GM21528 (cell line): ENCODE data around the gene LHPP.
"Not testable (repeated sequence)": the region's sequence is repeated elsewhere in the genome, so short reads cannot be mapped to it uniquely, and the experiment has no call there.

Experiments used
- ATAC-seq: cut with Tn5 transposase; IDR thresholded peaks from one replicate; pipeline ENCODE4 v1.9.1; 2021; ENCODE audit warnings: mild to moderate bottlenecking, moderate library complexity; ENCODE audit not compliant: unreplicated experiment, low FRiP score

LHPP gene

GRCh38 chr10:124566981-124567835, 105.6 kb downstream of the LHPP start:
- no peak for ATAC-seq

DNA sequence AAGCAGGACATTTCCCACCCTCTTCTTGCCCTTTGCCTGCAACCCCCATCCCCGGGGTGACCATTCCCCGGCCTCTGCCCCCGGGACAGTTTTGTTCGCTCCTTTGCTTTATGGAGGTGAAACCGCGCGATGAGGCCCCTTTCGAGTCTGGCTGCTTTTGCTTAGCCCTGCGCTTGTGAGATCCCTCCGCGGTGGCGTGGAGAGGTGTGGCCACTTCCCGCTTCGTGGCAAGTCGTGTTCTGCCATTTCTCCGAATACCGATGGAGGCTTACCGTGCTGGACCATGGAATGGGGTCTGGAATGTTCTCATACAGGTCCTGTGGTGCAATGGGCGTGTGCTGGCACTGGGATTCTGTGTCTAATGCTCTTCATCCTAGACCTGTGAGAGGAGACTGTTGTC, 106.7 kb downstream of the LHPP start:
- ATAC-seq = no peak

- no peak for ATAC-seq
Measured at GRCh38 chr10:124568848-124569622, 107.4 kb downstream of the LHPP start.

DNA sequence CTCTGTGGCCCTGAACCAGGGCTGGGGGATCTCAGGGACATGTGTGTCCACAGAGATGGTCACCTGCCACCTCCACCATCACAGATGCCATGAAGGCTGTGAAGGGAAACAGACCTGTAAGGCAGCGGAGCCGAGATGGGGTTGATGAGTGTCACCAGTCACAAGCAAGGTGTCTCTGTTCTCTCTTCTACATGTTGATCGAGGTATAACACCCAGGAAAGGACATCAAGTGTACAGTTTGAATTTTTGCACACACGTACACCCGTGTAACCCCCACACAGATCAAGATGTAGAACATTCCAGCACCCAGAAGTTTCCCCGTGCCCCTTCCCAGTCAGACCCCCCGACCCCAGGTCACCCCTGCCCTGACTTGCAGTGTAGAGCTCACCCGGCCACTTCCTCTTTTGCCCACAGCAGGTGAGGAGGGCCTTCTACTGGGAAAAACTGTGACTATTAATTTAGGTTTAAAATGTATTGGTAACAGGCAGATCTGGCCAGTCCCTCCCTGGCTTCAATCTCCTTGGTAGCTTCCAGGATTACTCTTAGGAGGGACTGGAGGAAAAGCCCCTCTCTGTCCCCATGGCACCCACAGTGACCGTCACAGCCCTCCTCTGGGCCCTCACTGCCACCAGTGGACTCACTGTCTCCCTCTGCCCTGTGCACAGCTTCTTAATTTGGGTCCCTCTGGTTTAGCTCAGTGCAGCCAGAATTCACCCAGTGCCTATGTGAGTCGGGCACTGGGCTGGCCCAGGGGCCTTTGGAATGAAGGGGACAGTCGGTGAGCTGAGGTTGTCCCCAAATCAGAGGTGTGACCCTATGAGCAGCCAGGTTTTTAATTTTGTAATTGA, 108.2 kb downstream of the LHPP start:
- no peak for ATAC-seq

- ATAC-seq = no peak
Measured at GRCh38 chr10:124570646-124571045, 109.0 kb downstream of the LHPP start.

DNA sequence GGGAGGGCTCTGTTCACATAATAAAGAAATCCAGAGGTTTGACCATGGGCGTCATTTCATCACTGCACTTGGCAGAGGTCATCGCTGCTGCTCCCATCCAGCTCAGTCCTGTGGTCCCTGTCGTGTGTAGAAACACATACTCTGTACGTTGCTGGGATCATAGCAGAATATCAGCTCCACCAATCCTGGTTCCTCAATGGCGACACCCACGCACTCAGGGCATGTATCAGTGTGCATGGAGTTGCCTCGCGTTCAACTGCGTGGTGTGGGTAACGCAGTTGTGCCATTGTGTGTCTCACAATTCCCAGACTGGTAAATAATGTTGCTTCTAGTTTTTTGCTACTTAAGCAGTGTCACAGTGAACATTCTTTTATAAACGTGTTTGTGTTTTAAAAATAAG, 111.1 kb downstream of the LHPP start:
- ATAC-seq = no peak

DNA sequence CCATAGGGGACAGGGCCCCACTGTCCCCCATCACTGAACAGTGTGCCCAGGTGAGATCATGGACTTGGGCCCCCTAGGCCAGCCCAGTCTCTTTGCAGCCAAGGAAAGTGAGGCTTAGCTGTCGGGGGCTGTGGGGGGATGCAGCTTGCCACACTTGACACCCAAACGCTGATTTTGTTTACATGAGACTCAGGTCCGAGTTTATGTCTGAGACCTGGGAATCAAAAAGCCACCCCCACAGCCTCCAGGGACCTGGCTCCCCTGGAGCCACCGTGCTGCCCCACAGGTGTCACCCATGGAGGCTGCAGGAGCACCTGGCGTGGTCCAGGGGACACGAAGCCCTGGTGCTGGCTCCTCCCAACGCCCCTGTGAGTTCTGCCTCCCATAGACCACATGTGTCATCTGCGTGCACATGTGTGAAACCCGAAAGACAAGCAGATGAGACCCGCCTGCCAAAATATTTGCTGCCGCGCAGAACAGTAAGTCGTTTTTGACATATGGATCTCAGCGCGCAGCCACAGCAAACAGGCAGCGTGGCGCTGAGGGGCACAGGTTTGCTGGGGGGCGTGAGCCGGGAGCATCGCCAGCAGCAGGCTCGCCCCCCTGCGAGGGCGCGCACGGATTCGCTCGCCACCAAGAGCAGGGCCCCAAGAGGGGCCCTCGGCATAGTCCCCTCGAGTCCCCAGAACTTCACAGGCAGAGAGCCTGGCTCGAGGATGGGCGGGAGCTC, 112.3 kb downstream of the LHPP start:
- no peak for ATAC-seq

DNA sequence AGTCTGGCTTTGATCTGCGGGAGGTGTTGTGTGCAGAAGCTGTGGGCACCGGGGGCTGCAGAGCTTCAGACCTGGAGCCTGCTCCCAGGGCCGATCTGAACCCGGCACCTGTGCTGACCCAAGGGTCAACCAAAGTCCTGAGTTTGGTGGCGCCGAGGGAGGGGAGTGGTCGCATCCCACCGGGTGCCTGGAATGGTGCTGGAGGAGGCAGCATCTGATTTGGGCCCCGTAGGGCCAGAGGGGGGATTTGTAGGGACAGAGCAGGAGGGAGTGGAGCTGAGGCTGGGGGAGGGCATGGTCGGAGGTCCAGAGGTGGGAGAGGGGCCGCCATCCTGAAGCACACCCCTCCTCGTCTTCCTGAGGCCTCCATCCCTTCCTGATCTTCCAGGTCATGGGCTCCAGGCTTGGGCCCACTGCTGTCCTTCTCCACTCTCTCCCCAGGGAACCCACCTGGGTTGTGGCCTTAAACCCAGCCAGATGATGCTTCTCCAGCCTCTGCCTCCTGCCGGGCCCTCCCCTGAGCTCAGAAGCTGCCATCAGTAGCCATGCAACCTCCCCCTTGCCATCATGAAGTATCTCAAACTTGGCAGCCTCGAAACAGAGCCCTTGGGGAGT, 112.9 kb downstream of the LHPP start:
- no peak for ATAC-seq

- ATAC-seq = no peak
Measured at GRCh38 chr10:124575107-124576035, 113.7 kb downstream of the LHPP start.

DNA sequence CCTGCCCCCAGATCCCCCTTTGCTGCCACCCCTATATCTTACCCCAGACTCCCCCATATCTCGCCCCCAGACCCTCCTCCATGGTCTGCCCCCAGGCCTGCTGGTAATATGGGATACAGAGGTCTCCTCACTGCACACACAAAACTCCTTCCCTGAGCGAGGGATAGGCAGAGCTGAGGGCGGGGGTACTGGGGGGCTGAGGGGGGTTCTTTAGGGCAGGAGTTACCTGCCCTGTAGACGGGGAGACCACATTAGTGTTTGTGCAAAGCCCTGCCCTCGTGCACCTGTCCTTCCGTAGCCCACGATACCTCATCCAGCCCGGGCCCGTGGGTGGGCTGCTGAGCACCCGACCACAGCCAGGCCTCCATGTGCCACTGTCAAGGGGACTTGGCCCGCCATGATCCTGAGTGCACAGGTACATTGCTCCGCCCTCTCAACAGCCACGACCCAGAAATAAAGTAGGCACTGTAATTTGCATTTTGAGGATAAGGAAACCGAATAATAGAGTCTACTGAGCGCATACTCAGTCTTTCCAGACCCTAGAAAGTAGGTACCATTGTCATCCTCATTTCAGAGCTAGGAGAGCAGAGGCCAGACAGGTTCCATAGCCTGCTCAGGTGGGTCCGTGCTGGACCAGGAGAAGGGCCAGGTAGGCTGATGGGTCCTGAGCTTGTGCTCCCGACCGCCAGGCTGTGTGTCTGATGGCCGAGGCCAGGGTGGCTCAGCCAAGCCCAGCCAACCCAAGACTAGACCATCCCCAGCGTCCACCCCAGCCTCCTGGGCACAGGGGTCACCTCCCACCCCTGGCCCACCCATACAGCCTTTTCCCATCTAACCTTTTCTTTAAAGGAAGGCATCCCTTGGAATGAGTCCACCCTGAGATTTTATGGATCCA, 115.2 kb downstream of the LHPP start:
- no peak for ATAC-seq

DNA sequence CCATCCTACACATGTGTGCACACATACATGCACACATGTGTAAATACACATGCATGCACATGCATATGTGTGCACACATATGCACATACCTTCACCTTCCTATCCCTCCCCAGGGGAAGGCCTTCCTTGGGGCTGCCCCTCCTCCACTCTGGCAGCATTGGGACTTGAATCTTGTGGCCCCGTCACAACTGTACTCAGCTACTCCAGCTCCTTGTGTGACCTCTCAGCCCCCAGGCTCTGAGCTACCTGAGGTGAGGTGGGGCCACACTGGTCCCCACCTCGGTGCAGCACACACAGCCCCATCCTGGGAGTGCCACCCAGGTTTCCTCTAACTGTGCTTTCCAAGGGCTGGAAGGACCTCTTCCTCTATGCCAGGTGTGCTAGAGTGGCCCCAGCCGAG, 116.0 kb downstream of the LHPP start:
- ATAC-seq = no peak

- no peak for ATAC-seq
Measured at GRCh38 chr10:124578231-124579010, 116.8 kb downstream of the LHPP start.

GRCh38 chr10:124579011-124579399, 117.4 kb downstream of the LHPP start:
- no peak for ATAC-seq

GRCh38 chr10:124586142-124586541, 124.5 kb downstream of the LHPP start:
- no peak for ATAC-seq

GRCh38 chr10:124587811-124588211, 126.2 kb downstream of the LHPP start:
- ATAC-seq = no peak

- not testable (repeated sequence) for ATAC-seq
Measured at GRCh38 chr10:124588341-124588735, 126.7 kb downstream of the LHPP start.
